ENCODE measurements around the gene AUTS2.

AUTS2 gene

GRCh38 chr7:69847921-69848612, 249.8 kb downstream of the AUTS2 start:
- Histone ChIP-seq H3K36me3 (ENCODE audit: control insufficient read depth in 2 of 2, insufficient read depth in 1 of 2, low read length in 2 of 2) (no peaks in the 10 kb centered on the region), H3K27ac (ENCODE audit: extremely low read depth, low read depth, low read length) (no peak overlapping the region), H3K4me3 (ENCODE audit: low read depth, low read length) (no peak overlapping the region), H3K9me3 (ENCODE audit: control insufficient read depth, insufficient read depth, low read depth, low read length) (no peaks in the 10 kb centered on the region), H3K4me1 (ENCODE audit: control insufficient read depth, insufficient read depth, low read length) (peaks cover 23% of the 10 kb centered on the region)
- TF ChIP-seq ZBTB44 (tag by site-specific recombination; IDR thresholded peaks at IDR 0.05) (0 out of 2 replicates have a peak, but pooled peaks have one; percentile 18), KLF16 (tag by site-specific recombination; IDR thresholded peaks at IDR 0.05) (no peak), SP7 (tag by site-specific recombination; IDR thresholded peaks at IDR 0.05) (0 out of 2 replicates have a peak, but pooled peaks have one; percentile 39), ZNF19 (tag by site-specific recombination; IDR thresholded peaks at IDR 0.05; ENCODE audit: low read depth) (no peak), ZNF792 (tag by site-specific recombination; IDR thresholded peaks at IDR 0.05) (no peak), ZSCAN4 (tag by site-specific recombination; IDR thresholded peaks at IDR 0.05) (peak; percentile 45; the same call in 1 of the 2 replicates), ZBTB1 (tag by site-specific recombination; IDR thresholded peaks at IDR 0.05) (no peak), ZNF843 (tag by site-specific recombination; IDR thresholded peaks at IDR 0.05) (0 out of 2 replicates have a peak, but pooled peaks have one; percentile 43), PRDM6 (tag by site-specific recombination; IDR thresholded peaks at IDR 0.05) (peak; percentile 43), OSR2 (tag by site-specific recombination; IDR thresholded peaks at IDR 0.05) (peak; percentile 83), FEZF1 (tag by site-specific recombination; IDR thresholded peaks at IDR 0.05) (peak; percentile 62), SCRT2 (tag by site-specific recombination; IDR thresholded peaks at IDR 0.05) (peak; percentile 90), SCRT1 (tag by site-specific recombination; IDR thresholded peaks at IDR 0.05; ENCODE audit: borderline replicate concordance) (peak; percentile 40; the same call in 1 of the 2 replicates), GLIS1 (tag by site-specific recombination; IDR thresholded peaks at IDR 0.05) (no peak)
- POLR2A ChIA-PET = no interaction called here
- CTCF ChIA-PET = no interaction called here

- H3K36me3 ChIP-seq (ENCODE audit: control insufficient read depth in 2 of 2, insufficient read depth in 1 of 2, low read length in 2 of 2) = no peaks in the 10 kb centered on the region
- no peak for TF ChIP-seq ZNF529 (tag by site-specific recombination; IDR thresholded peaks at IDR 0.05; ENCODE audit: insufficient replicate concordance)
- CTCF ChIA-PET = interaction anchor here (0.5 to 0.6 kb wide), 2 partner anchors 11 to 46 kb away, joined by 3 read pairs; no protein-coding TSS in a partner anchor
- H3K9me3 ChIP-seq (ENCODE audit: control insufficient read depth, insufficient read depth, low read depth, low read length) = no peaks in the 10 kb centered on the region
- H3K27ac ChIP-seq (ENCODE audit: extremely low read depth, low read depth, low read length) = no peak overlapping the region
- no peak overlapping the region for H3K4me3 ChIP-seq (ENCODE audit: low read depth, low read length)
- POLR2A ChIA-PET = no interaction called here
- H3K4me1 ChIP-seq (ENCODE audit: control insufficient read depth, insufficient read depth, low read length) = peaks cover 23% of the 10 kb centered on the region
Observed at GRCh38 chr7:69849268-69849667, 251.0 kb downstream of the AUTS2 start.

GRCh38 chr7:69857014-69857413, 258.7 kb downstream of the AUTS2 start:
- ChIA-PET CTCF (no interaction called here), POLR2A (interaction anchor here (0.6 kb wide), 1 partner anchor 122 kb away, joined by 3 read pairs; no protein-coding TSS in a partner anchor)
- H3K36me3 ChIP-seq (ENCODE audit: control insufficient read depth in 2 of 2, insufficient read depth in 1 of 2, low read length in 2 of 2) = no peaks in the 10 kb centered on the region
- H3K27ac ChIP-seq (ENCODE audit: extremely low read depth, low read depth, low read length) = no peak overlapping the region
- H3K4me1 ChIP-seq (ENCODE audit: control insufficient read depth, insufficient read depth, low read length) = peaks cover 49% of the 10 kb centered on the region
- no peaks in the 10 kb centered on the region for H3K9me3 ChIP-seq (ENCODE audit: control insufficient read depth, insufficient read depth, low read depth, low read length)
- H3K4me3 ChIP-seq (ENCODE audit: low read depth, low read length) = no peak overlapping the region
- no peak for TF ChIP-seq YY2 (tag by site-specific recombination; IDR thresholded peaks at IDR 0.05)
- TF ChIP-seq ZNF311 (tag by site-specific recombination; IDR thresholded peaks at IDR 0.05; ENCODE audit: borderline replicate concordance) = no peak
- TF ChIP-seq ZNF768 (tag by site-specific recombination; IDR thresholded peaks at IDR 0.05) = no peak
- TF ChIP-seq ZNF530 (tag by site-specific recombination; IDR thresholded peaks at IDR 0.05; ENCODE audit: low read depth) = no peak
- no peak for TF ChIP-seq ZNF621 (tag by site-specific recombination; IDR thresholded peaks at IDR 0.05)
- TF ChIP-seq ZNF175 (tag by site-specific recombination; IDR thresholded peaks at IDR 0.05) = no peak
- TF ChIP-seq ZSCAN30 (tag by site-specific recombination; IDR thresholded peaks at IDR 0.05) = no peak
- no peak for TF ChIP-seq ZNF133 (tag by site-specific recombination; IDR thresholded peaks at IDR 0.05)
